WI38 (cell line): ENCODE results near the gene NAALADL2.

Experiments
- H3K4me3 ChIP-seq: 2 replicates; pipeline ENCODE4 v1.5.1; 2011; ENCODE audit warnings: low read depth, mild to moderate bottlenecking, control low read depth, low read length
- CTCF ChIP-seq: IDR thresholded peaks from 2 replicates; pipeline ENCODE4 v1.5.1; 2012; ENCODE audit warnings: low read depth, mild to moderate bottlenecking, control low read depth, low read length

NAALADL2 gene

GRCh38 chr3:175238801-175239200 is 379.7 kb downstream of the NAALADL2 start:
- no peak overlapping the region for H3K4me3 ChIP-seq
- no peak for TF ChIP-seq CTCF

GRCh38 chr3:175240921-175241320 is 381.8 kb downstream of the NAALADL2 start:
- H3K4me3 ChIP-seq = no peak overlapping the region
- TF ChIP-seq CTCF = no peak

- H3K4me3 ChIP-seq = no peak overlapping the region
Measured at GRCh38 chr3:175242243-175242642, 383.1 kb downstream of the NAALADL2 start.

GRCh38 chr3:175246234-175246633 is 387.1 kb downstream of the NAALADL2 start:
- H3K4me3 ChIP-seq = no peak overlapping the region
- TF ChIP-seq CTCF = no peak

More at GRCh38 chr3:175242243-175242642, 383.1 kb downstream of the NAALADL2 start:
- TF ChIP-seq CTCF = no peak

GRCh38 chr3:175246766-175247165 is 387.6 kb downstream of the NAALADL2 start:
- TF ChIP-seq CTCF = no peak
- no peak overlapping the region for H3K4me3 ChIP-seq

GRCh38 chr3:175247629-175248028 is 388.5 kb downstream of the NAALADL2 start:
- no peak overlapping the region for H3K4me3 ChIP-seq
- no peak for TF ChIP-seq CTCF

GRCh38 chr3:175248832-175249231 is 389.7 kb downstream of the NAALADL2 start:
- no peak overlapping the region for H3K4me3 ChIP-seq
- no peak for TF ChIP-seq CTCF
